Stomach (tissue), 4 donors: ENCODE results near the gene SOD3.

ENCODE experiments used
- CTCF ChIP-seq, 7 experiments: fragments of 450-650 bp in 4 of 7; fragments of 200-600 bp in 3 of 7; sonication (generic) in 3 of 7; IDR thresholded peaks; one replicate each; pipeline ENCODE4 v1.5.1; 2016 to 2019; ENCODE audit warnings: antibody characterized with exemption in 7 of 7, control low read depth in 2 of 7, mild to moderate bottlenecking in 1 of 7
- EP300 ChIP-seq: sonication (generic); formaldehyde crosslinking; IDR thresholded peaks from one replicate; pipeline ENCODE4 v1.6.1; 2017; ENCODE audit warnings: antibody characterized with exemption
- POLR2A ChIP-seq, 4 donors: fragments of 450-650 bp; IDR thresholded peaks; one replicate each; pipeline ENCODE4 v1.6.1; 2016; ENCODE audit warnings: antibody characterized with exemption in 4 of 4, control low read depth in 2 of 4, mild to moderate bottlenecking in 1 of 4, moderate library complexity in 1 of 4
- POLR2AphosphoS5 ChIP-seq, 3 donors: sonication (generic); formaldehyde crosslinking; IDR thresholded peaks; one replicate each; pipeline ENCODE4 v1.6.1; 2016; ENCODE audit warnings: antibody characterized with exemption in 3 of 3

GRCh38 chr4:24837781-24838180, 42.4 kb downstream of the SOD3 start:
- TF ChIP-seq CTCF (IDR thresholded peaks at IDR 0.05) (no peak), EP300 (no peak), POLR2A (IDR thresholded peaks at IDR 0.05) (no peak), POLR2AphosphoS5 (IDR thresholded peaks at IDR 0.05) (no peak)
